SK-N-SH (cell line): ENCODE measurements around the gene INAFM2. TPM values are rescaled to one million over a fixed set of nuclear protein-coding genes. Genes with fewer than 3 reads are reported as not detected.

Experiments used
- CTCF ChIA-PET: fragments of 300-600, 350-600 bp; formaldehyde crosslinking; extraction: SDS; loops from one replicate; lab custom pipeline; 2021; lab: Yijun Ruan, JAX
- POLR2A ChIA-PET: fragments of 350-600 bp; sonication (Branson Sonifier 250); formaldehyde crosslinking; extraction: SDS; loops from one replicate; lab custom pipeline; 2020; ENCODE audit warnings: antibody characterized with exemption, inconsistent platforms; lab: Yijun Ruan, JAX
- DNase-seq: peaks from one replicate; pipeline ENCODE4 v3.0.0; 2012
- H2AFZ ChIP-seq: fragments of 200-600 bp; sonication (generic); 2 replicates; pipeline ENCODE4 v1.8.1; 2016; ENCODE audit warnings: antibody characterized with exemption, mild to moderate bottlenecking, low read depth
- H3F3A ChIP-seq: fragments of 200-600 bp; sonication (generic); replicated peaks from 2 replicates; pipeline ENCODE3; 2016; ENCODE audit warnings: antibody characterized with exemption, mild to moderate bottlenecking; ENCODE audit not compliant: insufficient read depth
- H3K27ac ChIP-seq, 2 experiments: fragments of 200-500 bp in 1 of 2; fragments of 200-600 bp in 1 of 2; sonication (Bioruptor generic) in 1 of 2; sonication (generic), shearing (Covaris generic) in 1 of 2; 2 replicates each; pipeline versions ENCODE4 v1.5.1 to v1.6.1; 2014 to 2016; ENCODE audit warnings: low read depth in 2 of 2, inconsistent platforms in 1 of 2, low read length in 1 of 2, mild to moderate bottlenecking in 1 of 2, mixed read lengths in 1 of 2
- H3K27me3 ChIP-seq: fragments of 200-600 bp; sonication (generic), shearing (Covaris generic); 2 replicates; pipeline ENCODE4 v1.6.1; 2016; ENCODE audit warnings: mixed run types; ENCODE audit not compliant: insufficient read depth
- H3K36me3 ChIP-seq, 2 experiments: fragments of 200-500 bp in 1 of 2; fragments of 200-600 bp in 1 of 2; sonication (Bioruptor generic) in 1 of 2; sonication (generic) in 1 of 2; replicated peaks in 1 of 2; 2 replicates each; pipeline versions ENCODE3 to v1.5.1; 2014 to 2016; ENCODE audit warnings: low read length in 1 of 2, mild to moderate bottlenecking in 1 of 2; ENCODE audit not compliant: insufficient read depth in 2 of 2, control insufficient read depth in 1 of 2
- H3K4me1 ChIP-seq, 2 experiments: fragments of 200-500 bp in 1 of 2; fragments of 200-600 bp in 1 of 2; sonication (Bioruptor generic) in 1 of 2; sonication (generic), shearing (Covaris generic) in 1 of 2; 2 replicates each; pipeline versions ENCODE4 v1.5.1 to v1.6.1; 2014 to 2016; ENCODE audit warnings: low read depth in 1 of 2, low read length in 1 of 2, mixed run types in 1 of 2; ENCODE audit not compliant: insufficient read depth in 2 of 2, control insufficient read depth in 1 of 2
- H3K4me2 ChIP-seq: fragments of 200-600 bp; sonication (generic), shearing (Covaris generic); 2 replicates; pipeline ENCODE4 v1.6.1; 2017; ENCODE audit warnings: mixed run types
- H3K4me3 ChIP-seq, 2 experiments: fragments of 200-500 bp in 1 of 2; fragments of 200-600 bp in 1 of 2; sonication (Bioruptor generic) in 1 of 2; sonication (generic), shearing (Covaris generic) in 1 of 2; 2 replicates each; pipeline versions ENCODE4 v1.5.1 to v1.8.1; 2014 to 2016; ENCODE audit warnings: low read depth in 2 of 2, inconsistent platforms in 1 of 2, low read length in 1 of 2, mild to moderate bottlenecking in 1 of 2, mixed read lengths in 1 of 2, moderate library complexity in 1 of 2
- H3K79me2 ChIP-seq: fragments of 200-600 bp; sonication (generic); 2 replicates; pipeline ENCODE4 v1.8.1; 2017; ENCODE audit warnings: mild to moderate bottlenecking; ENCODE audit not compliant: insufficient read depth
- H3K9ac ChIP-seq: fragments of 200-600 bp; sonication (generic); 2 replicates; pipeline ENCODE4 v1.6.1; 2017; ENCODE audit warnings: mixed run types
- H3K9me2 ChIP-seq: fragments of 200-600 bp; sonication (generic); 2 replicates; pipeline ENCODE4 v1.6.1; 2017; ENCODE audit warnings: mixed run types
- H3K9me3 ChIP-seq: fragments of 200-600 bp; sonication (generic); 2 replicates; pipeline ENCODE4 v1.6.1; 2017; ENCODE audit warnings: mixed run types, mild to moderate bottlenecking, moderate library complexity
- H4K20me1 ChIP-seq: fragments of 200-600 bp; sonication (generic); 2 replicates; pipeline ENCODE4 v1.6.1; 2017; ENCODE audit warnings: mild to moderate bottlenecking, mixed run types; ENCODE audit not compliant: insufficient read depth
- EP300 ChIP-seq, 2 experiments: IDR thresholded peaks; 2 replicates each; pipeline versions ENCODE4 v1.4.0 to v1.6.1; 2012; ENCODE audit warnings: borderline replicate concordance in 1 of 2, low read depth in 1 of 2, low read length in 1 of 2
- EZH2phosphoT487 ChIP-seq: fragments of 200-600 bp; sonication (generic); IDR thresholded peaks from 2 replicates; pipeline ENCODE4 v1.6.1; 2017; ENCODE audit warnings: low read depth, mixed run types, mild to moderate bottlenecking, antibody characterized with exemption, moderate library complexity, borderline replicate concordance
- FOSL2 ChIP-seq: IDR thresholded peaks from 2 replicates; pipeline ENCODE4 v1.4.0; 2012; ENCODE audit warnings: low read depth, mild to moderate bottlenecking, moderate library complexity, borderline replicate concordance
- FOXJ3 ChIP-seq: sonication (generic); formaldehyde crosslinking; IDR thresholded peaks from 2 replicates; pipeline ENCODE4 v1.5.1; 2020; ENCODE audit warnings: mild to moderate bottlenecking, missing genetic modification reagents
- FOXM1 ChIP-seq: IDR thresholded peaks from 2 replicates; pipeline ENCODE4 v1.4.0; 2012; ENCODE audit warnings: low read depth, mild to moderate bottlenecking
- GATA2 ChIP-seq: sonication (generic); formaldehyde crosslinking; IDR thresholded peaks from 2 replicates; pipeline ENCODE4 v1.5.0; 2020; ENCODE audit warnings: mild to moderate bottlenecking, missing genetic modification reagents
- IRF3 ChIP-seq: fragments of 150-350 bp; IDR thresholded peaks from 2 replicates; pipeline ENCODE4 v1.6.1; 2016; ENCODE audit warnings: mild to moderate bottlenecking, low read depth, low read length
- JUND ChIP-seq: IDR thresholded peaks from 2 replicates; pipeline ENCODE4 v1.4.0; 2012
- MEF2A ChIP-seq: IDR thresholded peaks from 2 replicates; pipeline ENCODE4 v1.4.0; 2012; ENCODE audit warnings: low read depth, borderline replicate concordance
- NFIC ChIP-seq: IDR thresholded peaks from 2 replicates; pipeline ENCODE4 v1.4.0; 2012; ENCODE audit warnings: borderline replicate concordance
- REST ChIP-seq: IDR thresholded peaks from 2 replicates; pipeline ENCODE4 v1.6.1; 2012; ENCODE audit warnings: mild to moderate bottlenecking, low read depth, low read length, moderate library complexity
- RFX5 ChIP-seq: IDR thresholded peaks from 2 replicates; pipeline ENCODE4 v1.6.1; 2012; ENCODE audit warnings: mild to moderate bottlenecking, improper control_type of control experiment, low read length
- RXRA ChIP-seq: IDR thresholded peaks from 2 replicates; pipeline ENCODE4 v1.4.0; 2012; ENCODE audit warnings: low read depth, mild to moderate bottlenecking, borderline replicate concordance
- USF1 ChIP-seq: IDR thresholded peaks from 2 replicates; pipeline ENCODE4 v1.4.0; 2012; ENCODE audit warnings: low read depth, borderline replicate concordance
- YY1 ChIP-seq: IDR thresholded peaks from 2 replicates; pipeline ENCODE4 v1.4.0; 2012; ENCODE audit warnings: low read depth, mild to moderate bottlenecking
- ZBTB33 ChIP-seq: IDR thresholded peaks from 2 replicates; pipeline ENCODE4 v1.4.0; 2012; ENCODE audit warnings: low read depth, borderline replicate concordance
- WGBS: methylation state at CpG from one replicate; pipeline ENCODE4 v1.1.6; 2017; ENCODE audit warnings: low lambda C conversion rate; 5-methylcytosine and 5-hydroxymethylcytosine counted together
- polyA plus RNA-seq, 3 experiments: library from polyadenylated mRNA; depleted of rRNA; stranded (reverse); fragments of >200 nt; gene quantifications; 2 replicates each; pipeline ENCODE4 v1.2.3, GENCODE V29; 2012

The INAFM2 gene
- polyA plus RNA-seq, 1 of the 3 experiments (the other 2 are of a cell fraction): 7.8 TPM

- CTCF ChIA-PET: interaction anchor here (1.1 to 70.6 kb wide), 7 partner anchors 13 to 111 kb away, joined by 3 to 2194 read pairs (median 10); partner anchors contain the start of genes ANKRD63, CCDC9B, DISP2 and INAFM2
Measured at GRCh38 chr15:40328176-40328575, 4.7 kb downstream of the INAFM2 start.

GRCh38 chr15:40328751-40329150 lies 5.3 kb downstream of the INAFM2 start:
- H3K4me2 ChIP-seq: peak overlapping the region; percentile 15; the same call in 1 of the 2 replicates
- H3K9ac ChIP-seq: no peak overlapping the region
- no peak overlapping the region for H3K4me3 ChIP-seq
- H3K27ac ChIP-seq: no peak overlapping the region; a peak in 2 of 4 replicates
- POLR2A ChIA-PET: no interaction called here
- no peaks in the 10 kb centered on the region for H3K9me3 ChIP-seq
- H3K9me2 ChIP-seq: no peaks in the 10 kb centered on the region
- 96% methylated on average over 5 of the region's 5 CpGs for WGBS
- H2AFZ ChIP-seq: no peak overlapping the region
- peaks cover 15% of the 10 kb centered on the region; the same call in 1 of the 2 replicates for H3K79me2 ChIP-seq
- peaks cover 0 to 4% of the 10 kb centered on the region in 2 experiments for H3K36me3 ChIP-seq
- CTCF ChIA-PET: interaction anchor here (1.5 to 70.6 kb wide), 6 partner anchors 13 to 112 kb away, joined by 3 to 2194 read pairs (median 14); partner anchors contain the start of genes ANKRD63, CCDC9B, DISP2 and INAFM2
- H3K27me3 ChIP-seq: no peaks in the 10 kb centered on the region
- no peaks in the 10 kb centered on the region for H4K20me1 ChIP-seq
- H3F3A ChIP-seq: peaks cover 27% of the 10 kb centered on the region
- no peak for DNase-seq
- H3K4me1 ChIP-seq: peaks cover 15 to 16% of the 10 kb centered on the region in 2 experiments
- no peak for TF ChIP-seq FOXJ3 (CRISPR knock-in tag)
- no peak for TF ChIP-seq YY1
- no peak for TF ChIP-seq RXRA
- TF ChIP-seq NFIC: no peak
- TF ChIP-seq USF1: no peak
- no peak for TF ChIP-seq EZH2phosphoT487
- TF ChIP-seq REST: no peak
- no peak for TF ChIP-seq IRF3
- TF ChIP-seq EP300 (IDR thresholded peaks at IDR 0.05; ENCODE audit: borderline replicate concordance in 1 of 2, low read depth in 1 of 2, low read length in 1 of 2): no peak
- TF ChIP-seq RFX5: no peak
- no peak for TF ChIP-seq FOSL2
- TF ChIP-seq FOXM1: no peak
- TF ChIP-seq MEF2A: no peak
- no peak for TF ChIP-seq ZBTB33
- no peak for TF ChIP-seq GATA2 (CRISPR knock-in tag)
- no peak for TF ChIP-seq JUND

More at GRCh38 chr15:40328176-40328575, 4.7 kb downstream of the INAFM2 start:
- H2AFZ ChIP-seq: no peak overlapping the region
- H3K9ac ChIP-seq: no peak overlapping the region
- POLR2A ChIA-PET: no interaction called here
- peaks cover 0 to 4% of the 10 kb centered on the region in 2 experiments for H3K36me3 ChIP-seq
- H3K9me3 ChIP-seq: no peaks in the 10 kb centered on the region
- DNase-seq: no peak
- peak overlapping the region; percentile 15; the same call in 1 of the 2 replicates for H3K4me2 ChIP-seq
- H3K9me2 ChIP-seq: no peaks in the 10 kb centered on the region
- no peaks in the 10 kb centered on the region for H4K20me1 ChIP-seq
- no peaks in the 10 kb centered on the region for H3K27me3 ChIP-seq
- H3K4me1 ChIP-seq: peaks cover 15% of the 10 kb centered on the region in 2 experiments
- no peak for TF ChIP-seq GATA2 (CRISPR knock-in tag)
- TF ChIP-seq YY1: no peak
- TF ChIP-seq FOXM1: no peak
- no peak for TF ChIP-seq USF1
- H3K4me3 ChIP-seq: no peak overlapping the region
- H3K79me2 ChIP-seq: peaks cover 15% of the 10 kb centered on the region; the same call in 1 of the 2 replicates
- peak overlapping the region in 1 of 2 experiments; percentile 16; a peak in 2 of 4 replicates for H3K27ac ChIP-seq
- H3F3A ChIP-seq: peaks cover 27% of the 10 kb centered on the region
- WGBS: 93% methylated on average over 3 of the region's 3 CpGs
